Thoracic aorta (tissue), 2 donors: ENCODE measurements around the gene KIFAP3. TPM values are rescaled to one million over a fixed set of nuclear protein-coding genes. Genes with fewer than 3 reads are reported as not detected.
"Not testable (repeated sequence)": the region's sequence is repeated elsewhere in the genome, so short reads cannot be mapped to it uniquely, and the experiment has no call there.

Source experiments
- ATAC-seq: fragments of 150-250 bp; one replicate; pipeline ENCODE4 v1.8.0; 2017; ENCODE audit warnings: low read depth; ENCODE audit not compliant: insufficient number of reproducible peaks, low FRiP score
- DNase-seq: peaks from one replicate; pipeline ENCODE4 v3.0.0-alpha.2; 2020; ENCODE audit warnings: low spot score
- H3K27ac ChIP-seq, 2 donors: fragments of 200-600 bp; sonication (generic); 1 replicate in 1 of 2; 2 replicates in 1 of 2; pipeline ENCODE4 v1.5.1; 2016; ENCODE audit warnings: mild to moderate bottlenecking in 2 of 2, moderate library complexity in 2 of 2
- H3K27me3 ChIP-seq: fragments of 200-600 bp; sonication (generic); replicated peaks from 2 replicates; pipeline ENCODE4 v1.6.0; 2016; ENCODE audit warnings: mild to moderate bottlenecking; ENCODE audit not compliant: insufficient read depth
- H3K36me3 ChIP-seq: fragments of 200-600 bp; sonication (generic); one replicate; pipeline ENCODE4 v1.5.1; 2016
- H3K4me1 ChIP-seq, 2 donors: fragments of 200-600 bp; sonication (generic); 1 replicate in 1 of 2; 2 replicates in 1 of 2; pipeline versions ENCODE4 v1.5.1 to v1.6.0; 2016; ENCODE audit warnings: low read depth in 2 of 2, mild to moderate bottlenecking in 1 of 2; ENCODE audit not compliant: control insufficient read depth in 1 of 2
- H3K4me3 ChIP-seq: fragments of 200-600 bp; sonication (generic); 2 replicates; pipeline ENCODE4 v1.5.1; 2016; ENCODE audit warnings: mild to moderate bottlenecking
- H3K9me3 ChIP-seq: fragments of 200-600 bp; sonication (generic); 2 replicates; pipeline ENCODE4 v1.5.1; 2016
- CTCF ChIP-seq: fragments of 200-600 bp; sonication (generic); IDR thresholded peaks from one replicate; pipeline ENCODE4 v1.5.1; 2019; ENCODE audit warnings: antibody characterized with exemption
- total RNA-seq, 2 donors: library from RNA; depleted of rRNA; stranded (reverse); fragments of >200 nt; gene quantifications; one replicate each; pipeline versions ENCODE4 v1.1.0 to v1.2.3, GENCODE V29; 2016

KIFAP3 gene
- total RNA-seq, 2 donors from 2014 or later: 23.6 to 43.8 TPM

DNA sequence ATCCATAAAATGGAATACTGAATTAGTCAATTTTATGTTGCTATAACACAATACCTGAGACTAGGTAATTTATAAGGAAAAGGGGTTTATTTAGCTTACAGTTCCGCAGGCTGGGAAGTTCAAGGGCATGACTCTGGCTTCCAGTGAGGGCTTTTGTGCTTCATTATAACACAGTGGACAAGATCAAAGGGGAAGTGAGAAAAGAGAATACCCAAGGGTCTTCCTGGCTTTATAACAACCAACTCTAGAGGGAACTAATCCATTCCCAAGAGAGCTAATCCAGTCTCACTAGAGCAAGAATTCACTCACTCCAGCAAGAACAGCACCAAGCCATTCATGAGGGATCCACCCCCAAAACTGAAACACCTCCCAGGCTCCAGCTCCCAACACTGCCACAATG lies 3.1 kb downstream of the KIFAP3 start:
- Histone ChIP-seq H3K27me3 (no peaks in the 10 kb centered on the region), H3K9me3 (no peaks in the 10 kb centered on the region), H3K4me3 (no peak overlapping the region), H3K36me3 (no peaks in the 10 kb centered on the region), H3K4me1 (peaks cover 40 to 41% of the 10 kb centered on the region in 2 donors), H3K27ac (no peak overlapping the region)
- DNase-seq: no peak
- no peak for ATAC-seq
- TF ChIP-seq CTCF: no peak

DNA sequence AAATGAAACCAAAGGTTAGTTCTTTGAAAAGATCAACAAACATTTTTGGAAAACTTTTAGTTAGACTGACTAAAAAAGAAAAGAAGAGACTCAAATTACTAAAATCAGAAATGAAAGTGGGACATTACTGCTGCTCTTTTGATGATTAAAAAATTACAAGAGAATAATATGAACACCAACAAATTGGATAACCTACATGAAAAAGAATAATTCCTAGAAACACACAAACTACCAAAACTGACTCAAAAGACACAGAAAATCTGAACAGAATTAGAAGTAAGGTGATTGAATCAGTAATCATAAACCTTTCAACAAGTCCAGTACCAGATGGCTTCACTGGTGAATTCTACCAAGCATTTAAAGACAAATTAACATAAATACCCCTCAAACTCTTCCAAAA lies 5.6 kb downstream of the KIFAP3 start:
- H3K9me3 ChIP-seq: no peaks in the 10 kb centered on the region
- H3K4me1 ChIP-seq: peaks cover 35 to 36% of the 10 kb centered on the region in 2 donors
- DNase-seq (no peak), ATAC-seq (no peak)
- peak overlapping the region in 1 of 2 donors; percentile 12 for H3K27ac ChIP-seq
- TF ChIP-seq CTCF: no peak
- no peak overlapping the region for H3K4me3 ChIP-seq
- no peaks in the 10 kb centered on the region for H3K36me3 ChIP-seq
- no peaks in the 10 kb centered on the region for H3K27me3 ChIP-seq

DNA sequence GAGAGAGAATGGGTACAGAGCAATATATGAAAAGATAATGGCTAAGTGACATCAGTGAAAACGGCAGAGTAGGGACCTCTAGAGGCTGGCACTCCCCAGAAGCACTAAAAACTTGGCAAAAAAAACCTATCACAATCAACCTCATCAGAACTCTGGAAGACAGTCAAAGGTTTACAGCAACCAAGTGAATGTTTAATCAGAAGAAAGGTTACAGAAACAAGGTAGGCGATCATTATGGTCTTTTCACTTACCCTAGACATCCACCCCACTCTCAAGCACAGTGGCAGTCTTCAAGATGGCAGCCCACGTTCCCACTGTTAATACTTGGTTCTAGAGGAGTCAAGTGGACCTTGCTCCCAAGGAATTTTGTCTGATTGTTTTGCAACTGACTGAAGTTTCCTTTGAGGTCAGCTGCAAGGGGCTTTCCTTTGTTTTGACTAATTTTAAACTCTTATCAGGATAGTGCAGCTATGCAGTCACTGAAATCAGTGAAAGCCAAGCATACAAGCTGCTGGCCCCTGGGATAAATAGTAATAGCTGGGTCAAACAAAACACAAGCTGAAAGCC lies 7.2 kb downstream of the KIFAP3 start:
- Histone ChIP-seq H3K27me3 (no peaks in the 10 kb centered on the region), H3K9me3 (no peaks in the 10 kb centered on the region), H3K4me1 (peaks cover 24 to 25% of the 10 kb centered on the region in 2 donors), H3K4me3 (no peak overlapping the region), H3K27ac (no peak overlapping the region), H3K36me3 (no peaks in the 10 kb centered on the region)
- no peak for TF ChIP-seq CTCF
- DNase-seq: no peak
- ATAC-seq: no peak

DNA sequence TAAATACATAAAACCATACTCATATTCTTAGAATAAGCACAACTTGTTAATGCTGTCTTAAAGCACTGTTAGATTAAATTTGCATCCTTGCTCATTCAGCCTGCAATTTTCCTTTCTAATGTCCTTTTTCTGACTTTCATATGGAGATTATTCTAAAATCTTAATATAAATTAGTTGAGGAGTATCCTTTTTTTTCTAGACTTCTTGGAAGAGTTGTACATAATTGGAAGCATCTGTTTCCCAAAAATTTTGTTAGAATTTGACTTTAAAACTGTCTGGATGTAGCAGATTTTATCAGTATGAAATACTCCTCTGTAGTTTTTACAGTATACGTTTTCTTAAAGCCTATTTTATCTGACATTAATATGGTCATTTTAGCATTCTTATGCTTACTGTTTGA lies 9.7 kb downstream of the KIFAP3 start:
- Histone ChIP-seq H3K36me3 (no peaks in the 10 kb centered on the region), H3K9me3 (no peaks in the 10 kb centered on the region), H3K4me1 (peaks cover 15 to 19% of the 10 kb centered on the region in 2 donors), H3K27ac (no peak overlapping the region), H3K4me3 (no peak overlapping the region), H3K27me3 (no peaks in the 10 kb centered on the region)
- DNase-seq (no peak), ATAC-seq (no peak)
- no peak for TF ChIP-seq CTCF

DNA sequence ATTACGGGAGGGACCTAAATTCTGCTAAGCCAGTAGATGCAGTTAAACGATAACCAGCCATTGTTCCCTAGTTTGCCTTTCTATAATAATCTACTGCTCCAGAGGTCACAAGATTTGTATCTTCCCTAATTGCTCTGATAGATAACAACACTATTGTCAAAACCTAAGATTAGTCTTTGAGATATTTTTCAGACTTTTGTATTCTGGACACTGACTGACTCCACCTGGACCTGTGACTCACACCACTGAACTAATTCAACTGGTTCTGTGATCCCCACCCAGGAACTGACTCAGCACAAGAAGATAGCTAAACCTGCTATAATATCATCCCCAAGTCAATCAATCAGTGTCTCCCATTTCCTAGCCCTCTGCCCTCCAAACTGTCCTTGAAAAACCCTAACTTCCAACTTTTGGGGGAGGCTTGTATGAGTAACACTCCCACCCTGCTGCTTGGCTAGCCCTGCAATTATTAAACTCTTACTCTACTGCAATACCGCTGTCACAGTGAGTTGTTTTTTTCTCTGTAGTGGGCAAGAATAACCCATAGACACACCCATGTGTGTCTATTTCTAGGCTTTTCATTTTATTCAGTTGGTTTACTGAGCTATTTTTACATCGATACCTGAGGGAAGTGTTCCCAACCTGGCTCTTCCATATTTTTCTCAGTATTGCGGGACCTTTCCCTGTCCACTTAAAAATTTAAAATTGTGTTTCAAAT lies 11.2 kb downstream of the KIFAP3 start:
- peaks cover 12 to 14% of the 10 kb centered on the region in 2 donors for H3K4me1 ChIP-seq
- no peaks in the 10 kb centered on the region for H3K27me3 ChIP-seq
- H3K27ac ChIP-seq: no peak overlapping the region
- TF ChIP-seq CTCF: no peak
- H3K36me3 ChIP-seq: no peaks in the 10 kb centered on the region
- H3K9me3 ChIP-seq: no peaks in the 10 kb centered on the region
- ATAC-seq (no peak), DNase-seq (no peak)
- no peak overlapping the region for H3K4me3 ChIP-seq

- not testable (repeated sequence) for H3K9me3 ChIP-seq, H3K4me1 ChIP-seq, H3K36me3 ChIP-seq, ATAC-seq, H3K27ac ChIP-seq, DNase-seq, H3K4me3 ChIP-seq, H3K27me3 ChIP-seq
Observed at GRCh38 chr1:170061676-170062075, 12.8 kb downstream of the KIFAP3 start.

DNA sequence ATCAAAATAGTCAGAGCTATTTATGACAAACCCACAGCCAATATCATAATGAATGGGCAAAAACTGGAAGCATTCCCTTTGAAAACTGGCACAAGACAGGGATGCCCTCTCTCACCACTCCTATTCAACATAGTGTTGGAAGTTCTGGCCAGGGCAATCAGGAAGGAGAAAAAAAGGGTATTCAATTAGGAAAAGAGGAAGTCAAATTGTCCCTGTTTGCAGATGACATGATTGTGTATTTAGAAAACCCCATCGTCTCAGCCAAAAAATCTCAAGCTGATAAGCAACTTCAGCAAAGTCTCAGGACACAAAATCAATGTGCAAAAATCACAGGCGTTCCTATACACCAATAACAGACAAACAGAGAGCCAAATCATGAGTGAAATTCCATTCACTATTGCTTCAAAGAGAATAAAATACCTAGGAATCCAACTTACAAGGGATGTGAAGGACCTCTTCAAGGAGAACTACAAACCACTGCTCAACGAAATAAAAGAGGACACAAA lies 14.4 kb downstream of the KIFAP3 start:
- not testable (repeated sequence) for ATAC-seq, H3K27me3 ChIP-seq, H3K4me3 ChIP-seq, H3K27ac ChIP-seq, H3K4me1 ChIP-seq, H3K36me3 ChIP-seq, DNase-seq, H3K9me3 ChIP-seq
